Keratinocyte (primary cell): ENCODE results near the gene TMED5. TPM values are rescaled to one million over a fixed set of nuclear protein-coding genes. Genes with fewer than 3 reads are reported as not detected.
A peak's percentile ranks its signal among the peaks of the same experiment; 100 is the strongest.

ENCODE experiments used
- DNase-seq: peaks from one replicate; pipeline ENCODE4 v3.0.0-alpha.2; 2011; ENCODE audit warnings: low read depth, missing footprints, low spot score
- FAIRE-seq: peaks from 2 replicates; lab custom pipeline; 2011; peaks lifted over from hg19 to GRCh38; lab: Jason Lieb, UNC
- H2AFZ ChIP-seq: 2 replicates; pipeline ENCODE4 v1.6.0; 2012; ENCODE audit warnings: low read length, control low read depth, inconsistent platforms; ENCODE audit not compliant: control insufficient read depth
- H3K27ac ChIP-seq: 2 replicates; pipeline ENCODE4 v1.5.1; 2011; ENCODE audit warnings: low read length; ENCODE audit not compliant: control insufficient read depth, insufficient read depth
- H3K27me3 ChIP-seq: 3 replicates; pipeline ENCODE4 v1.6.0; 2011; ENCODE audit warnings: low read length; ENCODE audit not compliant: control insufficient read depth, insufficient read depth; ENCODE audit errors: extremely low read depth
- H3K36me3 ChIP-seq, 2 experiments: 2 replicates in 1 of 2; 3 replicates in 1 of 2; pipeline ENCODE4 v1.5.1; 2011; ENCODE audit warnings: low read length in 2 of 2, mild to moderate bottlenecking in 1 of 2; ENCODE audit not compliant: control insufficient read depth in 2 of 2, insufficient read depth in 2 of 2; ENCODE audit errors: extremely low read depth in 1 of 2
- H3K4me1 ChIP-seq: 3 replicates; pipeline ENCODE4 v1.5.1; 2011; ENCODE audit warnings: low read length; ENCODE audit not compliant: control insufficient read depth, insufficient read depth; ENCODE audit errors: extremely low read depth
- H3K4me2 ChIP-seq: 3 replicates; pipeline ENCODE4 v1.6.0; 2011; ENCODE audit warnings: low read depth, low read length; ENCODE audit not compliant: control insufficient read depth, insufficient read depth; ENCODE audit errors: extremely low read depth
- H3K4me3 ChIP-seq, 3 experiments: fragments of 200-600 bp in 1 of 3; sonication (generic) in 1 of 3; 2 replicates in 2 of 3; 3 replicates in 1 of 3; pipeline ENCODE4 v1.5.1; 2011 to 2016; ENCODE audit warnings: low read length in 3 of 3, mild to moderate bottlenecking in 3 of 3, control low read depth in 2 of 3, inconsistent platforms in 1 of 3, low read depth in 1 of 3, mixed read lengths in 1 of 3, mixed run types in 1 of 3, moderate library complexity in 1 of 3; ENCODE audit not compliant: control insufficient read depth in 2 of 3, insufficient read depth in 2 of 3; ENCODE audit errors: extremely low read depth in 1 of 3
- H3K79me2 ChIP-seq: 2 replicates; pipeline ENCODE4 v1.6.0; 2012; ENCODE audit warnings: low read length; ENCODE audit not compliant: control insufficient read depth, insufficient read depth
- H3K9ac ChIP-seq: 3 replicates; pipeline ENCODE4 v1.6.0; 2011; ENCODE audit warnings: low read length; ENCODE audit not compliant: control insufficient read depth, insufficient read depth; ENCODE audit errors: extremely low read depth
- H3K9me1 ChIP-seq: 3 replicates; pipeline ENCODE4 v1.6.0; 2011; ENCODE audit warnings: low read length; ENCODE audit not compliant: control insufficient read depth, insufficient read depth; ENCODE audit errors: extremely low read depth
- H3K9me3 ChIP-seq: 2 replicates; pipeline ENCODE4 v1.5.1; 2012; ENCODE audit warnings: low read depth, low read length; ENCODE audit not compliant: control insufficient read depth
- H4K20me1 ChIP-seq: 3 replicates; pipeline ENCODE4 v1.6.0; 2011; ENCODE audit warnings: low read length; ENCODE audit not compliant: control insufficient read depth, insufficient read depth; ENCODE audit errors: extremely low read depth
- EZH2 ChIP-seq: IDR thresholded peaks from one replicate; pipeline ENCODE4 v1.6.1; 2012; ENCODE audit warnings: inconsistent platforms, mild to moderate bottlenecking, low read length, moderate library complexity
- dilution Hi-C: fragments of 300-500 bp; cut with MboI; formaldehyde crosslinking; loops from one replicate; pipeline ENCODE4 v1.7.0; 2020; ENCODE audit warnings: low sequenced_read_pairs; ENCODE audit not compliant: extremely low pct_ligation_motif_present
- polyA minus RNA-seq, 3 experiments: library from RNA; depleted of rRNA, polyadenylated mRNA; stranded (reverse); fragments of >200 nt; gene quantifications; 1 replicate in 1 of 3; 2 replicates in 1 of 3; 3 replicates in 1 of 3; pipeline ENCODE4 v1.2.3, GENCODE V29; 2011
- polyA plus RNA-seq, 5 experiments: library from polyadenylated mRNA; depleted of rRNA in 3 of 5; stranded (reverse) in 3 of 5; stranded (forward) in 1 of 5; unstranded in 1 of 5; fragments of >200 nt; gene quantifications; 1 replicate in 1 of 5; 2 replicates in 3 of 5; 3 replicates in 1 of 5; pipeline versions ENCODE4 v1.2.1 to v1.2.3, GENCODE V29; 2011 to 2012; ENCODE audit warnings: missing spikeins in 2 of 5, low read depth in 1 of 5, low replicate concordance in 1 of 5
- TF ChIP-seq, protein P1 (sequence below), 3 experiments: IDR thresholded peaks in 1 of 3; conservative IDR thresholded peaks in 1 of 3; optimal IDR thresholded peaks in 1 of 3; 2 replicates in 2 of 3; 3 replicates in 1 of 3; pipeline versions ENCODE3 to v1.5.1; 2011; ENCODE audit warnings: low read length in 3 of 3, mild to moderate bottlenecking in 3 of 3, moderate library complexity in 2 of 3, control low read depth in 1 of 3, inconsistent platforms in 1 of 3; ENCODE audit not compliant: insufficient read depth in 2 of 3; ENCODE audit errors: extremely low read depth in 1 of 3

Gene TMED5
- polyA plus RNA-seq = 34.5 to 55.4 TPM (median 35.2 TPM) in 3 replicates
- 143 TPM for polyA plus RNA-seq (2011; ENCODE audit: low read depth)
- 22.7 and 32.7 TPM in 2 replicates for polyA plus RNA-seq (2011; cell fraction: cytosol; rRNA removed)
- polyA plus RNA-seq (2011; cell fraction: nucleus; rRNA removed) = 43.6 and 55.2 TPM in 2 replicates
- polyA plus RNA-seq (2012; ENCODE audit: low replicate concordance) = 30.6 and 35.6 TPM in 2 replicates
- polyA minus RNA-seq = 9.7 to 29.6 TPM (median 24.1 TPM) in 3 replicates
- polyA minus RNA-seq (2011; cell fraction: cytosol; rRNA and poly(A)+ RNA removed) = 61.6 TPM
- 37.1 and 58.0 TPM in 2 replicates for polyA minus RNA-seq (2011; cell fraction: nucleus; rRNA and poly(A)+ RNA removed)

DNA sequence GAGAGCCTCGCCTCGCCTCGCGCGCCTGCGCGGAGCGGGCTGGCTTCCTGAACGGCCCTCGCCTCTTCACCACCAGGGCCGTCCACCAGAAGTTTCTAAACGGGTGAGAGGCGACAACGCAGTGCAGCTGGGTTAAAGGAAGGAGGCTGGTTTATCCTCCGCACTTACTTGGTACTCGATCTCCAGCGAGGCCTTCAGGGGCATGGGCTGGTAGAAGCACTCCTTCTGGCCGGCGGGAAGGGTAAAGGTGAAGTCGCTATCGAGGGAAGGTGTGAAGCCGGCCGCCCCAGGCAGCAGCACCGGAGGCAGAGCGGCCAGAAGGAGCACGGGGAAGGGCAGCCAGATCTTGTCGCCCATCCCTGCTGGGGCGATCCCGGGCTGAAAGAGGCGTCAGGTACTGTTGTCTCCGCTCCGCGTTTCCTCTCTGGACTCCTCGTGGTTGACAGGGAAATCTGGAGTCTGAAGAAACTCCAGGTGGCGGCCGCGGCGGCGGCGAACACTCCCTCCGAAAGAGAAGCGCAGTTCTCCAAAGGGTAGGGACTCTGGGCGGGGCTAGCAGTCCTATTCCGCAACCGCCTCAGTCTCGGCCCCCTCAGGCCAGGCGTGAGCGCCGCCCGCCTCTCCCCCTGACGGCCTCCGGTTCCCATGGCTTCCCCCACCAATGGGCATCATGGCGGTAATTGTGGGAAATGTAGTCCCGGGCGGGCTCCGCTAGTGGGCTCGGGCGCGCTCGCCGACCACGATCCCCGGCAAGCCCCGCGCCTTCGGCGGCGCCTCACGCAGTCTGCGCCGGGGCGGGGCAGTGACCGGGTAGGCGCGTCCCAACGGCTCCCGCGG lies at the start of gene TMED5:
TMED5 (minus strand) TSS at position 528 of the 837 bp plus-strand sequence; CDS start at position 357, 171 bp downstream.
- dilution Hi-C loops = no loop called here
- peak within 1 kb of the TSS; percentile 94 for H3K4me2 ChIP-seq
- DNase-seq (peak; percentile 61), FAIRE-seq (peak; percentile 69)
- H3K79me2 ChIP-seq = peaks cover 56% of the 10 kb centered on the region
- H3K4me3 ChIP-seq = peak within 1 kb of the TSS; percentile 87 to 94 (median 88)
- no peaks in the 10 kb centered on the region for H3K9me1 ChIP-seq
- TF ChIP-seq, protein P1, sequence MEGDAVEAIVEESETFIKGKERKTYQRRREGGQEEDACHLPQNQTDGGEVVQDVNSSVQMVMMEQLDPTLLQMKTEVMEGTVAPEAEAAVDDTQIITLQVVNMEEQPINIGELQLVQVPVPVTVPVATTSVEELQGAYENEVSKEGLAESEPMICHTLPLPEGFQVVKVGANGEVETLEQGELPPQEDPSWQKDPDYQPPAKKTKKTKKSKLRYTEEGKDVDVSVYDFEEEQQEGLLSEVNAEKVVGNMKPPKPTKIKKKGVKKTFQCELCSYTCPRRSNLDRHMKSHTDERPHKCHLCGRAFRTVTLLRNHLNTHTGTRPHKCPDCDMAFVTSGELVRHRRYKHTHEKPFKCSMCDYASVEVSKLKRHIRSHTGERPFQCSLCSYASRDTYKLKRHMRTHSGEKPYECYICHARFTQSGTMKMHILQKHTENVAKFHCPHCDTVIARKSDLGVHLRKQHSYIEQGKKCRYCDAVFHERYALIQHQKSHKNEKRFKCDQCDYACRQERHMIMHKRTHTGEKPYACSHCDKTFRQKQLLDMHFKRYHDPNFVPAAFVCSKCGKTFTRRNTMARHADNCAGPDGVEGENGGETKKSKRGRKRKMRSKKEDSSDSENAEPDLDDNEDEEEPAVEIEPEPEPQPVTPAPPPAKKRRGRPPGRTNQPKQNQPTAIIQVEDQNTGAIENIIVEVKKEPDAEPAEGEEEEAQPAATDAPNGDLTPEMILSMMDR (optimal IDR thresholded peaks at IDR 0.05 in 1 of 3, IDR thresholded peaks at IDR 0.05 in 1 of 3, conservative IDR thresholded peaks at IDR 0.05 in 1 of 3; ENCODE audit: extremely low read depth in 1 of 3, insufficient read depth in 2 of 3, low read length in 3 of 3) = peak in 2 of 3 experiments; percentile 6 to 15
- TF ChIP-seq EZH2 = no peak
- H4K20me1 ChIP-seq = peaks cover 2% of the 10 kb centered on the region
- no peaks in the 10 kb centered on the region for H3K27me3 ChIP-seq
- H3K4me1 ChIP-seq = peaks cover 9% of the 10 kb centered on the region
- H3K36me3 ChIP-seq = peaks cover 0 to 5% of the 10 kb centered on the region in 2 experiments
- peak within 1 kb of the TSS; percentile 97 for H2AFZ ChIP-seq
- peak within 1 kb of the TSS; percentile 98 for H3K27ac ChIP-seq
- no peaks in the 10 kb centered on the region for H3K9me3 ChIP-seq
- H3K9ac ChIP-seq = peak within 1 kb of the TSS; percentile 99

DNA sequence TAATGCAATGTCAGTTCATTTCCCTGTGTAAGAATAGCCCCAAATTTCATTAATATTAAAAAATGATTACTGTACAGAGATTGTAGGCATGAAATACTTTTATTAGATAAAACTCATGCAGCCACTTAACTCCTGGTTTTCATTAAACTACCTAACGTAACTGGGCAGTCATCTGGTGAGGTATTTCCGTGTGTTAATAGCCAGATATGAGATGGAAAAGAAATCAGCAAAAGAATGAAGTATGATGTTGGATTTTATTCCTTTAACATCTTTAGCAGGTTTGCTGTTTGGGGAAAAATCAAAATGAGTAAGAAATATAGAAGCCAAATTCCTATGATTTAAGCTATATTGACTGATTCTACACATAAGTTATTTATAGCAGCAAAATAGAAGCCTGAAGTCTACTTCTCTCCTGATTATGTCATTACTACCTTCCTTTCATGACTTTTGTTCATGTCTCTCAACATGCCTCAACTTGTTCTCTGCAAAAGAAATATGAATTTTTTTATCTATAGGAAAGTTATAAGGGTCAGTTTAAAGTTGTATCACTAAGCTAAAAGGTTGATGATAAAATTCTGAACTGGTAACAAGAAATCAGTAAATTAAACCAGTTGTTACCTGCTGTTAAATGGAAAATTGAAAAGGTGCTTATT lies 42.9 kb upstream of the TMED5 start:
- no peak for DNase-seq
- H3K4me3 ChIP-seq = no peak overlapping the region
- no peak overlapping the region for H3K27ac ChIP-seq
- H3K4me2 ChIP-seq = no peak overlapping the region
- no peak overlapping the region for H3K9ac ChIP-seq
- H2AFZ ChIP-seq = no peak overlapping the region
- peaks cover 14% of the 10 kb centered on the region for H3K4me1 ChIP-seq
- no peaks in the 10 kb centered on the region for H4K20me1 ChIP-seq
- H3K79me2 ChIP-seq = no peaks in the 10 kb centered on the region
- no peaks in the 10 kb centered on the region for H3K9me1 ChIP-seq
- no peaks in the 10 kb centered on the region for H3K9me3 ChIP-seq
- peaks cover 0 to 7% of the 10 kb centered on the region in 2 experiments for H3K36me3 ChIP-seq
- dilution Hi-C loops = no loop called here
- no peak for FAIRE-seq
- H3K27me3 ChIP-seq = no peaks in the 10 kb centered on the region
- TF ChIP-seq, protein P1 (optimal IDR thresholded peaks at IDR 0.05 in 1 of 3, IDR thresholded peaks at IDR 0.05 in 1 of 3, conservative IDR thresholded peaks at IDR 0.05 in 1 of 3; ENCODE audit: extremely low read depth in 1 of 3, insufficient read depth in 2 of 3, low read length in 3 of 3) = no peak
- TF ChIP-seq EZH2 = no peak
